ENCODE data around the gene SIVA1. TPM values are rescaled to one million over a fixed set of nuclear protein-coding genes. Genes with fewer than 3 reads are reported as not detected.

The SIVA1 gene
- total and polyA plus RNA-seq, 2 of the 4 experiments (the other 2 are of a cell fraction) = 166 to 184 TPM

GRCh38 chr14:104734991-104735779 lies 17.8 kb upstream of the SIVA1 start:
- Histone ChIP-seq H4K5ac (ENCODE audit: low read depth, low read length) (peak overlapping the region; percentile 71; the same call in 1 of the 2 replicates), H3K9me1 (ENCODE audit: insufficient read depth, low read length) (peaks cover 5% of the 10 kb centered on the region; the same call in 1 of the 2 replicates), H3K79me1 (ENCODE audit: low read depth in 1 of 2, low read length in 2 of 2) (no peaks in the 10 kb centered on the region), H3K9me3 (ENCODE audit: control insufficient read depth, insufficient read depth, low read length) (no peaks in the 10 kb centered on the region), H3K9ac (ENCODE audit: low read depth, low read length) (0 out of 2 replicates have a peak overlapping the region, but pooled peaks have one; percentile 17), H3K36me3 (ENCODE audit: control insufficient read depth, insufficient read depth, low read length) (peaks cover 3% of the 10 kb centered on the region), H3K4me1 (ENCODE audit: control insufficient read depth, insufficient read depth, low read length) (peaks cover 15% of the 10 kb centered on the region), H3K23ac (ENCODE audit: low read depth, low read length) (peak overlapping the region; percentile 43; the same call in 1 of the 2 replicates), H4K20me1 (ENCODE audit: insufficient read depth, low read length) (no peaks in the 10 kb centered on the region), H3K56ac (ENCODE audit: extremely low read depth, insufficient read depth, low read length) (no peak overlapping the region; the same call in 1 of the 2 replicates), H3K4me3 (ENCODE audit: insufficient read depth, low read depth, low read length) (no peak overlapping the region), H2BK120ac (ENCODE audit: low read depth, low read length) (peak overlapping the region; percentile 30), H4K91ac (ENCODE audit: insufficient read depth, low read depth, low read length) (peak overlapping the region; percentile 96; the same call in 1 of the 2 replicates), H2BK20ac (ENCODE audit: low read depth, low read length) (no peak overlapping the region), H4K8ac (ENCODE audit: low read depth in 2 of 2, low read length in 2 of 2) (peak overlapping the region; percentile 11 to 81; a peak in 3 of 4 replicates), H3K14ac (replicated peaks; ENCODE audit: low read depth, low read length) (peak overlapping the region; percentile 84; the same call in 1 of the 2 replicates), H3K4me2 (ENCODE audit: low read depth, low read length) (no peak overlapping the region), H3K27me3 (ENCODE audit: control insufficient read depth, insufficient read depth, low read length) (no peaks in the 10 kb centered on the region), H2BK15ac (ENCODE audit: low read depth, low read length) (peak overlapping the region; percentile 36; the same call in 2 of the 3 replicates), H2AK9ac (replicated peaks; ENCODE audit: low read depth, low read length, poor library complexity) (peak overlapping the region; percentile 57), H3K4ac (ENCODE audit: low read depth, low read length) (peak overlapping the region; percentile 23; the same call in 1 of the 2 replicates), H3K18ac (ENCODE audit: low read depth, low read length) (peak overlapping the region; percentile 68), H2AK5ac (ENCODE audit: low read depth, low read length) (peak overlapping the region; percentile 98), H2BK5ac (ENCODE audit: low read depth, low read length, poor library complexity, severe bottlenecking) (peak overlapping the region; percentile 61), H2AFZ (replicated peaks; ENCODE audit: low read length, poor library complexity) (peak overlapping the region; percentile 69), H3K27ac (ENCODE audit: insufficient read depth, low read length) (no peak overlapping the region; the same call in 1 of the 2 replicates)
- in situ Hi-C loops (cut with MboI; ENCODE audit: low sequenced_read_pairs) (no loop called here), intact Hi-C loops (cut with micrococcal nuclease) (no loop called here), dilution Hi-C loops (cut with HindIII; ENCODE audit: low sequenced_read_pairs, unreplicated experiment) (no loop called here)
- WGBS, 2 experiments (ENCODE audit: extremely low coverage in 2 of 2, insufficient read length in 1 of 2) = 89% methylated on average over 10 of the region's 31 CpGs; no CpG with 5 or more reads in 1 of the 2 experiments
- no peak for ATAC-seq (ENCODE audit: low read depth)
- POLR2A ChIA-PET (ENCODE audit: unreplicated experiment) = no interaction called here
- CTCF ChIA-PET = no interaction called here
- DNase-seq = no peak
- BruUV-seq (replicated peaks) = no TSS peak
- TF ChIP-seq SMC3 (IDR thresholded peaks at IDR 0.05; ENCODE audit: low read depth, low read length) (no peak), RAD21 (IDR thresholded peaks at IDR 0.05; ENCODE audit: low read length) (no peak), MAFK (IDR thresholded peaks at IDR 0.05; ENCODE audit: low read depth, low read length) (no peak), RFX5 (IDR thresholded peaks at IDR 0.05; ENCODE audit: low read depth, low read length) (no peak), POLR2A (IDR thresholded peaks at IDR 0.05; ENCODE audit: low read depth, low read length) (no peak), MAZ (IDR thresholded peaks at IDR 0.05; ENCODE audit: borderline replicate concordance, low read depth, low read length) (no peak), CEBPB (IDR thresholded peaks at IDR 0.05; ENCODE audit: low read depth, low read length) (no peak), ELK1 (IDR thresholded peaks at IDR 0.05; ENCODE audit: borderline replicate concordance, low read depth, low read length) (no peak), CHD1 (IDR thresholded peaks at IDR 0.05; ENCODE audit: low read depth, low read length) (no peak), RCOR1 (IDR thresholded peaks at IDR 0.05; ENCODE audit: insufficient replicate concordance, low read length) (no peak), BHLHE40 (IDR thresholded peaks at IDR 0.05; ENCODE audit: low read depth, low read length) (no peak), FOS (IDR thresholded peaks at IDR 0.05; ENCODE audit: low read depth, low read length) (no peak)
- TF ChIP-seq, protein P1, sequence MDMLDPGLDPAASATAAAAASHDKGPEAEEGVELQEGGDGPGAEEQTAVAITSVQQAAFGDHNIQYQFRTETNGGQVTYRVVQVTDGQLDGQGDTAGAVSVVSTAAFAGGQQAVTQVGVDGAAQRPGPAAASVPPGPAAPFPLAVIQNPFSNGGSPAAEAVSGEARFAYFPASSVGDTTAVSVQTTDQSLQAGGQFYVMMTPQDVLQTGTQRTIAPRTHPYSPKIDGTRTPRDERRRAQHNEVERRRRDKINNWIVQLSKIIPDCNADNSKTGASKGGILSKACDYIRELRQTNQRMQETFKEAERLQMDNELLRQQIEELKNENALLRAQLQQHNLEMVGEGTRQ (IDR thresholded peaks at IDR 0.05; ENCODE audit: low read depth, low read length) = no peak
- TF ChIP-seq, protein P2, sequence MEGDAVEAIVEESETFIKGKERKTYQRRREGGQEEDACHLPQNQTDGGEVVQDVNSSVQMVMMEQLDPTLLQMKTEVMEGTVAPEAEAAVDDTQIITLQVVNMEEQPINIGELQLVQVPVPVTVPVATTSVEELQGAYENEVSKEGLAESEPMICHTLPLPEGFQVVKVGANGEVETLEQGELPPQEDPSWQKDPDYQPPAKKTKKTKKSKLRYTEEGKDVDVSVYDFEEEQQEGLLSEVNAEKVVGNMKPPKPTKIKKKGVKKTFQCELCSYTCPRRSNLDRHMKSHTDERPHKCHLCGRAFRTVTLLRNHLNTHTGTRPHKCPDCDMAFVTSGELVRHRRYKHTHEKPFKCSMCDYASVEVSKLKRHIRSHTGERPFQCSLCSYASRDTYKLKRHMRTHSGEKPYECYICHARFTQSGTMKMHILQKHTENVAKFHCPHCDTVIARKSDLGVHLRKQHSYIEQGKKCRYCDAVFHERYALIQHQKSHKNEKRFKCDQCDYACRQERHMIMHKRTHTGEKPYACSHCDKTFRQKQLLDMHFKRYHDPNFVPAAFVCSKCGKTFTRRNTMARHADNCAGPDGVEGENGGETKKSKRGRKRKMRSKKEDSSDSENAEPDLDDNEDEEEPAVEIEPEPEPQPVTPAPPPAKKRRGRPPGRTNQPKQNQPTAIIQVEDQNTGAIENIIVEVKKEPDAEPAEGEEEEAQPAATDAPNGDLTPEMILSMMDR (conservative IDR thresholded peaks at IDR 0.05; ENCODE audit: low read depth, low read length) = no peak
